ENCODE results near the gene LDLRAD4.

The LDLRAD4 gene

GRCh38 chr18:13222856-13223281, 4.3 kb downstream of the LDLRAD4 start:
- no peak for TF ChIP-seq CTCF (IDR thresholded peaks at IDR 0.05; ENCODE audit: borderline replicate concordance, control extremely low read depth, extremely low read depth, insufficient read depth, missing control alignments)
- no peak for DNase-seq (ENCODE audit: low spot score)
- in situ Hi-C loops (cut with MboI; ENCODE audit: low sequenced_read_pairs, unreplicated experiment): loop anchor here (25.0 kb wide), 4 partner anchors 111 to 539 kb away; no protein-coding TSS in a partner anchor

- in situ Hi-C loops (cut with MboI; ENCODE audit: low sequenced_read_pairs, unreplicated experiment): loop anchor here (25.0 kb wide), 4 partner anchors 111 to 539 kb away; no protein-coding TSS in a partner anchor
- DNase-seq (ENCODE audit: low spot score): no peak
- TF ChIP-seq CTCF (IDR thresholded peaks at IDR 0.05; ENCODE audit: borderline replicate concordance, control extremely low read depth, extremely low read depth, insufficient read depth, missing control alignments): no peak
Observed at GRCh38 chr18:13223311-13224143, 5.0 kb downstream of the LDLRAD4 start.

- no peak for TF ChIP-seq CTCF (IDR thresholded peaks at IDR 0.05; ENCODE audit: borderline replicate concordance, control extremely low read depth, extremely low read depth, insufficient read depth, missing control alignments)
- in situ Hi-C loops (cut with MboI; ENCODE audit: low sequenced_read_pairs, unreplicated experiment): no loop called here
- no peak for DNase-seq (ENCODE audit: low spot score)
Observed at GRCh38 chr18:13225261-13225660, 6.7 kb downstream of the LDLRAD4 start.

GRCh38 chr18:13226533-13227144, 8.1 kb downstream of the LDLRAD4 start:
- in situ Hi-C loops (cut with MboI; ENCODE audit: low sequenced_read_pairs, unreplicated experiment): no loop called here
- TF ChIP-seq CTCF (IDR thresholded peaks at IDR 0.05; ENCODE audit: borderline replicate concordance, control extremely low read depth, extremely low read depth, insufficient read depth, missing control alignments): no peak

GRCh38 chr18:13227910-13228309, 9.3 kb downstream of the LDLRAD4 start:
- in situ Hi-C loops (cut with MboI; ENCODE audit: low sequenced_read_pairs, unreplicated experiment): no loop called here
- no peak for DNase-seq (ENCODE audit: low spot score)
- no peak for TF ChIP-seq CTCF (IDR thresholded peaks at IDR 0.05; ENCODE audit: borderline replicate concordance, control extremely low read depth, extremely low read depth, insufficient read depth, missing control alignments)

More at GRCh38 chr18:13226533-13227144, 8.1 kb downstream of the LDLRAD4 start:
- no peak for DNase-seq (ENCODE audit: low spot score)

- in situ Hi-C loops (cut with MboI; ENCODE audit: low sequenced_read_pairs, unreplicated experiment): no loop called here
- TF ChIP-seq CTCF (IDR thresholded peaks at IDR 0.05; ENCODE audit: borderline replicate concordance, control extremely low read depth, extremely low read depth, insufficient read depth, missing control alignments): no peak
- no peak for DNase-seq (ENCODE audit: low spot score)
Observed at GRCh38 chr18:13229001-13229671, 10.6 kb downstream of the LDLRAD4 start.

Data from GM13976 (cell line).